Measurements from ENCODE around the gene DUSP14. TPM values are rescaled to one million over a fixed set of nuclear protein-coding genes. Genes with fewer than 3 reads are reported as not detected.

DUSP14 gene
- total RNA-seq, 2 experiments from 2014 or later = 18.9 to 20.9 TPM

DNA sequence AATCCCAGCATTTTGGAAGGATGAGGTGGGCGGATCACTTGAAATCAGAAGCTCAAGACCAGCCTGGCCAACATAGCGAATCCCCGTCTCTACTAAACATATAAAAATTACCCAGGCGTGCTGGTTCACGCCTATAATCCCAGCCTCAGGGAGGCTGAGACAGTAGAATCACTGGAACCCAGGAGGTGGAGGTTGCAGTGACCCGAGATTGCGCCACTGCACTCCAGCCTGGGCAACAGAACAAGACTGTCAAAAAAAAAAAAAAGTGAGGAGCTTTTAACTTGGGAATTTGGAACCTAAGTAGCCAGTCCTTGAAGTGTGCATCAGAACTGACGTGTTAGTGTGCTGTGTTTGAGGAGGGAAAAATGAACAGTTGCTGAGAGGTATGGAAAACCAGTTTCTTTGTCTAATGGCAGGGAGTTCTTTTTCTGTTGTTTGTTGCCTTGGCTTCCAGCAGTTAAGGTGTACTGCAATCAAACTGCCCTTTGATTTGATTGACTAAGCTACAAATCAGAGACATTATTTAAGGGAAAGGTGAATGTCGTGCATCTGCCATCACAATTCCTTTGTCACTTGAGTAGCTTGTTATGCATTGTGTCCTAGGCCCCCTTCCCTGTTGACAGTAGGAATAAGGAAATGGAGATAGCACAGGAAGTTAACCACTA, 8.6 kb upstream of the DUSP14 start:
- ChIA-PET CTCF (interaction anchor here (1.2 kb wide), 1 partner anchor 10 kb away, joined by 3 read pairs; no protein-coding TSS in a partner anchor), POLR2A (interaction anchor here (0.7 kb wide), 1 partner anchor 47 kb away, joined by 5 read pairs; no protein-coding TSS in a partner anchor)

DNA sequence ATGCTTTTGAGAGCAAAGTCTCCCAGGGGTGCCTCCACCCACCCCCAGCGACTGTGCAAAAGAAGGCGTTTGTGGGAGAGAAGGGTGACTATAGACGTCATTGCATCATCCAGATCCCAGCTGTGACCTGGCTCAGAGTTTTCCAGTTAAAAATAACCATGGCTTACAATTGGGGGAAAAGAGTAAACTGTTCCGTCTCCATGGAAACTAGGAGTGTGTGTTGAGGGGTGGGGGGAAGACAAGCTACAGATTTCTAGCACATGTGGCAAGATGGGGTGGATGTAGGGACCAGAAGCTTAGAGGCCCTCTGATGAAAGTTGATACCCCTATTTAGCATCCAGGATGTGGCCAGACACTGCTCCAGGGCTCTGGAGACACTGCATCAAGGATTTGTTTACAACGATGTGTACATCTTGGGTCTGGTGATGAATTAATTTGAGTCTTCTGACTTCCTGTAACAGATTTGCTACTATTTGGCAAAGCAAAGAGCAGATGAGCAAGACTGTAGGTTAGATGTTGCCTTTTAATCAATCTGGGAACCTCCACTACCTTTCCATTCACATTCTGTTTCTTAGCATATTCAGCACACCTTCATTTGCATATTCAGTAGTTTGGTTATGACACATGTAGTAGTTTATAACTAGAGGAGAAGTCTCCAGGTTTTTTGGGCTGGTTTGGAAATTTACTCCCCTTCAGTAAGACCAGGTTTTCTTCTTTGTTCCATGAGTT, 6.2 kb upstream of the DUSP14 start:
- CTCF ChIA-PET = interaction anchor here (0.9 kb wide), 1 partner anchor 11 kb away, joined by 4 read pairs; no protein-coding TSS in a partner anchor

DNA sequence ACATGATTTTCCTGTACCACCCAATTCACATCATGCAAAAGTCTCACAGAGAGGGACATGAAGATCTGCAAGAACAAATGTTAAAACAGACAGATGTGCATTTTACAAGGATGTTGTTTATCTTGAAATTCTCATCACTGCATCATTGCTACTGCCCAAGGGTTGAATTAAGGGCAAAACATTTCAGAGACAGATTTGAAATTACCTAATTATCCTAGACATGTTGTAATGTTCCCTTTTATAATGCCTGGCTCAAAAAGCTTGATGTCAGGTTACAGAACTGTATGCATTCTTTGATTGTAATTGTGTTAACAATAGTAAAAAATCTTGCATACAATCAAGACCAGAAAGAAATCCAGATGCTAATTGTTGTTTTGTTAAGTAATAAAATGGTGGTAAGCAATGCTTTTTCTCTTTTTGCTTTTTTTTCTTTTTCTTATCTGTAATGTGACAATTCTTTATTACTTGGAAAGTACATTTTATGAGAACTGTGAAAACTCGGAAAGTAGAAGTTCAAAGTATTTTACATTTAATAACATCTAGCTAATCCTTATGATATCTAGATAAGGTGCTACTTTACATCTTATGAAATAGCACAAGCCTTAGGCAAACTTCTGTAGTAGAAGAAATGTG, 3.6 kb upstream of the DUSP14 start:
- CTCF ChIA-PET = no interaction called here
- POLR2A ChIA-PET = no interaction called here

More for the DNA sequence above, 6.2 kb upstream of the DUSP14 start:
- POLR2A ChIA-PET = no interaction called here

DNA sequence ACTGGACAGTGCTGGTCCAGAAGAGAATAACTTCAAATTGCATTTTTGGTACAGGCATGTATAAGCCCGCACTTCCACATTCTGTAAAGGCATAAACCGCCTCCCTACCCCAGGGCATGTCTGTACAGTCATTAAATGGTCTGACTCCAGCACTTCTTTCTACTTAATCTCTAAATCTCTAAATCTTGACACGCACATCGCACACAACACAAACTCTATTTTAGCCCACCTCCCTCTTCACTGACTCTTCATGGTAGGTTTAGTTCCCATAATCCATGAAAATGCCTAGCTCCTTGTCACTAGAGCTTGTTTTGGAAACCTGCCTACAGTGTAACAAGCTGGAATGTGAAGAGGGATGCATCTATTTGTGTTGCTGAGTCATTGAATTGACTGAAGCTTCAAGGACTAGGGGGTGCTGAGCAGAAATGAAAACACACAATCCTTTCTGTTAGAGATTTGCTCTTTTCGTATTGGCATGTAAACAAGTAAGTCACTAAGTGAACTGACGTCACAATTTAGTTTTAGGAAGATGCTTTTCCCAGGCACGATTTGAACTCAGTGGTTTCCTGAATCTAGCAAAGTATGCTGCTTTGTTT, 1.6 kb upstream of the DUSP14 start:
- CTCF ChIA-PET = no interaction called here

DNA sequence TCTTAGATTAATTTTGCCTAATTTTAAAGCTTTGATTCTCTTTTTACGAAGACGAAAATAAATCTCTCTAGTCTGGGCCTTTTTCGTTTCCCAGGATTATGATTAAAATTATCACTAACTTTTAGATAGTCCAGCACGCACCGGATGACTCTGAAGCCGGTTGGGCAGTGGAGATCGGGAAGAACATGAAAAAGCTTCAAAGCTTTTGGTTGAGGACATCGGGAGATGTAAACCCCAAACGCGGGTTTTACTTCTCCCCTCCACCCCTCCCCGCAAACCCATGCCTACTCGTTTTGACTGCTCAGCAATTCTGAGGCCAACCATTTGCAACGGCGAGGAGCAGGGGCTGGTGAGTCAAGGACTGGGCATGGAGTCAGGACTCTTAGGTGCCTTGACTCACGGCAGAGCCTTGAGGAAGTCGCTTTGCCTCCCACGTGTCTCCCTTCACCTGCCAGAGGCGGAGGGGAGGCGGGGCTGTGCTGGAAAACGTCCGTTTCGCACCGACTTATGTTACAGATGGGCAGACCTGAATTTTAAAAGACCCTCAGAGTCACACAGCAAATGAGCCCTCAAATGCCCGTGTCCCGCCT, 989 bp upstream of the DUSP14 start:
- ChIA-PET CTCF (no interaction called here), POLR2A (interaction anchor here (0.5 to 1.0 kb wide), 3 partner anchors 59 to 121 kb away, joined by 3 to 5 read pairs (median 3); partner anchors contain the start of gene SYNRG)

More for the DNA sequence above, 1.6 kb upstream of the DUSP14 start:
- POLR2A ChIA-PET = no interaction called here

DNA sequence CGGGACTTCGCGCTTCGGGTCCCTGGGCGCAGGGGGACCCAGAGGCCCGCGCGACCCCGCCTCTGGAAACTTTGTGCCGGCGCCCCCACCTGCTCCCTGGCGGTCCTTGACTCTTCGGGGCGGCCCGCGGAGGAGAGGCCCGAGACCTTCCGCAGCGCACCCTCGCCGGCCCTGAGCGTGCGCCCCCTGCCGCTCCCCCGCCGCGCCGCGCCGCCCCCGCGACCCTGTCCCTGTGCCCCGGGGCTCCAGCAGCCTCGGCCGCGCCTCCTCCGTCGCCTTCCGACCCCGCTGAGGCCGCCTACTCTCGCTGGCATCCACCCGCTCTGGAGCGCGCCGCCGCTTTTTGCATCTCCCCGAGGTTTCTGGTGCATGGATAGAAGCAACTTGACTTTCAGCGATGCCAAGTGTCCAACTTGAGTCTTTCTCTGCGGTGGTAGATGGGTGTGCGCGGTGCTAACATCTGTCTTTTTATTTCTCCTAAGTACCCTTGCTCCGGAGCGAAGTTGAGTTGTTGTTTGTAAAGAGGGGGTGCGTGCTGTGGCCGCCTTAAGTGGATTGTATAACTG, 414 bp downstream of the DUSP14 start:
- ChIA-PET POLR2A (interaction anchor here (1.0 kb wide), 2 partner anchors 60 to 119 kb away, joined by 3 to 5 read pairs; partner anchors contain the start of gene SYNRG), CTCF (interaction anchor here (0.8 kb wide), 1 partner anchor 29 kb away, joined by 3 read pairs; no protein-coding TSS in a partner anchor)

DNA sequence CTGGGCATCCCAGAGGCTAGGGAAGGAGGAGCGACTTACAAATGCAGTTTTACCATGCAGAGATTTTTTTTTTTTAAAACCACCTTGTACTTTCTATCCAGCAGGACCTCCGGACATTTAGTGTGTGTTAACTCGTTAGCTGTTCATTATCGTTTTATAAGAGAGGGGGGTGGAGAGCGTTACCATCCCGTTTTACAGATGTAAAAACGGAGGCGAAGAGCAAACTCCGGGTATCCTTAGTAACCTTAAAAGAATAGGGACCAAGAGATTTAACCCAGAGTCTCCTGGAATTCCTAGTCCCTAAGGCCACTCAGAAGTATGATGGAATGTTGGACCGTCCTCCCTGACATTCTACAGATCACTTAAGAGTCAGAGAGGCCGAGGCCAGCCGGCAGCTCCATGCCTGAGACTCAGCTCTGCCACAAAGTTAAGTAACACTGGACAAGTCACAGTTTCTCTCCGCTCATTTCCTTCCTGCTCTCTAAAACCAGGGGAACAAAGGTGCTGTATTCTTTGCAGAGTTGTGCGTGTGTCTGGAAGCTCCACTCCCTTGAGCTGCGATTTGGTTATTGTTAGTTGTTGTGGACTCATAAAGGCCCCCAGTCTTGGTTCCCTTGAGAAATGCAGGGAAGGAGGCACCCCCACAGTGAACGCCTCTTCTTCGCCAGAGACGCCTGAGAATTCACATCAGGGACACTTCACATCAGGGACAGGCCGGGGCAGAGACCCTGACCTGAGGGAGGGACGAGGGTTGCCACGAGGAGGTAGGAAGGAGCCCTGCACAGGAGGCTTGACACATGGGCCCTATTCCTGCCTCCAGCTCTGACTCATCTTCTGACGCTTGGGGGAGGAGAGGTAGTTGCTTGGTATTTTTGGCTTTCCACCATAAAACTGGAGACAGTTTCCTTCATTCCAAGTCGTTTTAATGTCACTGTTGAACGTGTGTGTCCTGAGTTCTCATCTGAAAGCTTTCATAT, 1.2 kb downstream of the DUSP14 start:
- ChIA-PET POLR2A (interaction anchor here (0.6 to 1.1 kb wide), 2 partner anchors 61 to 117 kb away, joined by 3 to 5 read pairs; no protein-coding TSS in a partner anchor), CTCF (interaction anchor here (0.7 kb wide), 1 partner anchor 10 kb away, joined by 3 read pairs; no protein-coding TSS in a partner anchor)

DNA sequence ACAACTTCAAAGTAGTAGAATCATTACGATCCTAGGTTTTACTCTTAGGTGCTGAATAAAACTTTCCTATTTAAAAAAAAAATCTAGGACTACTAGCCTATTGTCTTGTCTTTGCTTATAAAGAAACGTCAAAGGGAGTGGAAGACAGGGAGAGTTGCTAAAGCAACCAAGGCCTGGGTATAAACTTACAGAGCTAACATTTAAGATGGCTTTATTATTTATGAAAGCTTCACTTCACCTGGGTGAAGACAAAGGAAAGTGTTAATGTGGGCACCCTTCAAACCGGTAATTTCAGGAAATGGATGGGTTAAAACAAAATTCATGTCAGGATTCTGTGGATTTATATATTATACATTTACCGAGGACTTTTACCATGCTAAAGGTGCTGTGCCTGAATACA, 2.5 kb downstream of the DUSP14 start:
- ChIA-PET CTCF (no interaction called here), POLR2A (no interaction called here)

DNA sequence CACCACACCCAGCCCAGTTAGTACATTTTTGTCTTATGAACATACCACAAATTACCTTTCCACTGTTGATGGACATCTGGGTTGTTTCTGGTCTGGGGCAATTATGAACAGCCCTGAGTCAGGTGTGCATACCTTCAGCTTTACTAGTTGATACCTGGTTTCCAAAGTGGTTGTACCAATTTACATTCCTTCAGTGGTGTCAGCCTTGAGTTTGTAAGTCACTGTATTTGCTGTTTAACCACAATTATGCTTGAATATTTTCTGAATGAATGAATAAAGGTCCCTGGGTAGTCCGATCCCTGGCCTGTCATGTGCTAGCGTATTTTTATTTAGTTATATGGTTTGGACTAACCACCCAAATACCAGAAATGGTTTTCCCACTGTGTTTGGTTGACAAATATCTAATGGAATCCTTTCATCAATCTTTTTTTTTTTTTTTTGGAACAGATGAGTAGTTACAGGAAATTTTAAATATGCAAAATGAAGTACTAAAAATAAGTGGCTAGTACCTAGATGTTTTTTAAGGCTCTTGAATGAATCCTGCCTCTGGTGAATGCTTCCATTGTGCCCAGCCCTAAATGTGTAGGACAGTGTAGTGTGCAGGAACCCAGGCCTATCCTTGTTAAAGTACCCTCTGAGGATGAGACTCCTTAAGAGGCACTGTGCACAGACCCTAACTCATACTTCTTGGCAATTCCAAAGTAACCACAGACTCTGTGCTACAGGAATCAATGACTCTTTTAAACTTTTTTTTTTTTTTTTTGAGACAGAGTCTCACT, 3.7 kb downstream of the DUSP14 start:
- CTCF ChIA-PET = no interaction called here

DNA sequence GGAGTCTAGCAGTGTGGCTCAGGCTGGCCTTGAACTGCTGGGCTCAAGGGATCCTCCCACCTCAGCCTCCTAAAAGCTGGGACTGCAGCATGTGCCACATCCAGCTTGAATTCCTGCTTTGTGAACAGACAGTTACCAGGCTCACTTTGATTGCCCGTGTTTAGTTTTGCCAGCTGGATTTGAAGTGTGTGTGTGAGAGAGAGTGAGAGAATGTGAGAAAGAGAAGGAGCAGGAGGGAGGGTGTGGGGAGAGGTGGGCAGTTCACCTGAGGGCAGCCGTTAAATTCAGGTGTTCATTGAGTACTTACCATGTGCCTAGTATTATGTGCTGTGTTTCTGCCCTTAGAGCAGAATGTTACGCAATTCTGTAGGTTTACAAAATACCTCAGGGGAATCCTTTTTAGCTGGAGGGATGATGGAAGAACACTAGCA, 4.7 kb downstream of the DUSP14 start:
- POLR2A ChIA-PET = no interaction called here
- CTCF ChIA-PET = no interaction called here

More for the DNA sequence above, 3.7 kb downstream of the DUSP14 start:
- POLR2A ChIA-PET = no interaction called here

DNA sequence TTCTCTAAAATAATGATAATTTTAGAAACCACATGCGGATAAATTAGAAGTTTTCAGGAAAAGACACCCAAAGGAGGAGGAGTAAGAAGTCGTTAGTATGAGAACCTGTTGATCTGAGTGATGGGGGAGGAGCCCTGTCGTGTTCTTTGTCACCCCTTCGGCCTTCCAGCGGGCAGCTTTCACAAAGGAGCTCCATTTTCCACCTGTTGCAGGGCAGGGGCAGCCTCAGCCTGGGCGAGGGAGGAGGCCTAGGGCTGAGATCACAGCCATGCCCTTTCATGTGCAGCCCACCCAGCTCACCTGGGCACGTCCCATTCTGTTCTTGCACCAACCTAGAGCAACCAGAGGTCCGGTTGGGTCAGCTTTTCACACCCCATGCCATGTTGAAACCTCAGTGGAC, 5.3 kb downstream of the DUSP14 start:
- ChIA-PET CTCF (no interaction called here), POLR2A (no interaction called here)

DNA sequence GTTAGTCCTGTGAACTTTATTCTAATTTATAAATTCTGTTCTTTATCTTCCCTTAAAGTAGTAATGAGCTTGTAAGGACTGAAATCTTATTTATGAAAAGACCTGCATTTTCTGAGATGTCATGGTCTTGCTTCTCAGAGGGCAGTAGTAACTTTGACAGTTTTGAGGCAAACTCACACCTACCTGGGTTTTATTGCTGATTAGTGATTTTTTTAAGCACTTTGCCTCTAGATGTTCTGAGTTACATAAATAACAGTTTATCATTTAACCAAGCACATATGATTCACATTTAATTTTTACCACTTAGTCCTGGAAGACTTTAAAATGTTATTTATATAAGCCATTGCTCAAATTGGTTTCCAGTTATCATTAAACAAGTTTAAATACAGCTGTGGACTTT, 10.7 kb downstream of the DUSP14 start:
- ChIA-PET POLR2A (no interaction called here), CTCF (no interaction called here)

DNA sequence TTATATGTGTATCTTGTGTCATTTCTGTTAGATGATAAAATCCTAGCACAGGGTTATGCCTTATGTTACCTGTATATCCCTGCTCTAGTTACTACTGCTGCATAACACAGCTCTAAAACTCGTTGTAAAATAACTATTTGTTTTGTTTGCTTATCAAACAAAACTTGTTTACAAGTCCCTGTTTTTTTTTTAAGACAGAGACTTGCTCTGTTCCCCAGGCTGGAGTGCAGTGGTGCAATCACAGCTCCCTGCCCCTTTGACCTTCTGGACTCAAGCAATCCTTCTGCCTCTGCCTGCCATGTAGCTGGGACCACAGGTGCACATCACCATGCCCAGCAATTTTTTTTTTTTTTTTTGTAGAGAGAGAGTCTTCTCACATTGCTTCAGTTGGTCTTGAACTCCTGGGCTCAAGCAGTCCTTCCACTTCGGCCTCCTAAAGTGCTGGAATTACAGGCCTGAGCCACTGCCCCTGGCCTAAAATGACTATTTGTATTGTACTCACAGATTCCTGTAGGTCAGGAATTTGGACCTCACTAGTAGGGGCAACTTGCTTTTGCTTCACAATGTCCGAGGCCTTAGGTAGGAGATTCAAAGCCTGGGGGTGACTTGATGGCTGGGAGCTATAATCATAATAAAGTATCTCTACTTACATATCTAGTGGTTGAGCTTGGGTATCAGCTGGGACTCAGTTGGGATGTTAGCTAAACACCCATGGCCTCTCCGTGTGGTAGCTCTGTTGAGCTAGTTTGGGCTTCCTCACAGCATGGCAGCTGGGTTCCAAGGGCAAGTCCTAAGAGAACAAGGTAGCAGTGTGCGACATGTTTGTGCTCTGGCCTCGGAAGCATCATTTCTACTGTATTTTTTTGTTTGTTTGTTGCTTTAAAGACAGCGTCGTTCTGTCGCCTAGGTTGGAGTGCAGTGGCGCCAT, 12.6 kb downstream of the DUSP14 start:
- POLR2A ChIA-PET = no interaction called here
- CTCF ChIA-PET = no interaction called here

DNA sequence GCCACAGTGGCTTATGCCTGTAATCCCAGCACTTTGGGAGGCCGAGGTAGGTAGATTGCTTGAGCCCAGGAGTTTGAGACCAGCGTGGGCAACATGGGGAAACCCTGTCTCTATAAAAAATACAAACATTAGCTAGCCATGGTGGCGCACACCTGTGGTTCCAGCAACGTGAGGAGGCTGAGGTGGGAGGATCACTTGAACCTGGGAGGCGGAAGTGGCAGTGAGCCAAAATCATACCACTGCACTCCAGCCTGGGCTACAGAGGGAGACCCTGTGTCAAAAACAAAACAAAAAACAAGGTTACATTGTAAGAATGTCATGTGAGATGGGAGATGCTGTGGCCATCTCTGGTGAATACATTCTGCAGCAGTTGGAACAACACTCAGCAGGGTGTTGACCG, 13.5 kb downstream of the DUSP14 start:
- POLR2A ChIA-PET = no interaction called here
- CTCF ChIA-PET = no interaction called here

DNA sequence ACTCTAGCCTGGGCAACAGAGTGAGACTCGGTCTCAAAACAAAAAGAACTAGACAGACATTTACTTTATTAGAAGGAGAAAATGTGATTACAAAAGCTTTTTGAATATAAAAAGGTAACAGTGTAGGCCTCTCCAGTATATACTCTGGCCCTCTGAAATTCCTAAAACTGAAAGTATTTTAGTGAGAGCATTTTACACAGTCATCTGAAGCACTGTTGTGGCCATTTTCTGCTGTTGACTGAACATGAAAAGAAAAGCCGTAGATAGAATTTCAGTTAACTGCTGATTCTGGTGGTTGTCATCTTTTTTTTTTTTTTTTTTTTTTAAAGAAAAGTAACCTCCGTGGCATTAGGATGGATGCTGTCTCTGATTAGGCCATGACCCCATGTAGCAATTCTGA, 15.6 kb downstream of the DUSP14 start:
- CTCF ChIA-PET = no interaction called here
- POLR2A ChIA-PET = no interaction called here

DNA sequence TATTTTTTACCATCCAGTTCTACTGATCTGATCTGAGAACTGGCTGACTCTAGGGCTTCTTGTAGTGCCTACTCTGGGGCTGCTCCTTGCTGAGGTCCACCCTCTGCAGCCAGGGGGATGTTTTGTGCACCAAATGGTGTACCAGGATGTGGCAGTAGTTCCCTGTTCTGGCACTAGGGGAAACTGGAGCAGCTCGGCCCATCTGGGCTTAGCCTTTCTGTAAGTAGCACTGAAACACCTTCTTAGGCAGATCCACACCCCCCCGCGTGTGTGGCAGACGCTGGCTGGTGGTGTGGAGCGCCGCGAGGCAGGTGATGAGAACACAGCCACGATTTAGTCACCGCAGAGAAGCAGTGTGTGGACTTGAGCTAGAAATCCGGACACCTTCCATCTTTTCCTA, 17.0 kb downstream of the DUSP14 start:
- POLR2A ChIA-PET = no interaction called here
- CTCF ChIA-PET = interaction anchor here (1.2 to 1.4 kb wide), 2 partner anchors 20 to 134 kb away, joined by 3 read pairs; no protein-coding TSS in a partner anchor

Data from activated CD8-positive, alpha-beta memory T cell treated with anti-CD3 and anti-CD28 coated beads for 36 hours (primary cell).